Measurements from ENCODE around the gene SLC35B1.
A peak's percentile ranks its signal among the peaks of the same experiment; 100 is the strongest.

The SLC35B1 gene

DNA sequence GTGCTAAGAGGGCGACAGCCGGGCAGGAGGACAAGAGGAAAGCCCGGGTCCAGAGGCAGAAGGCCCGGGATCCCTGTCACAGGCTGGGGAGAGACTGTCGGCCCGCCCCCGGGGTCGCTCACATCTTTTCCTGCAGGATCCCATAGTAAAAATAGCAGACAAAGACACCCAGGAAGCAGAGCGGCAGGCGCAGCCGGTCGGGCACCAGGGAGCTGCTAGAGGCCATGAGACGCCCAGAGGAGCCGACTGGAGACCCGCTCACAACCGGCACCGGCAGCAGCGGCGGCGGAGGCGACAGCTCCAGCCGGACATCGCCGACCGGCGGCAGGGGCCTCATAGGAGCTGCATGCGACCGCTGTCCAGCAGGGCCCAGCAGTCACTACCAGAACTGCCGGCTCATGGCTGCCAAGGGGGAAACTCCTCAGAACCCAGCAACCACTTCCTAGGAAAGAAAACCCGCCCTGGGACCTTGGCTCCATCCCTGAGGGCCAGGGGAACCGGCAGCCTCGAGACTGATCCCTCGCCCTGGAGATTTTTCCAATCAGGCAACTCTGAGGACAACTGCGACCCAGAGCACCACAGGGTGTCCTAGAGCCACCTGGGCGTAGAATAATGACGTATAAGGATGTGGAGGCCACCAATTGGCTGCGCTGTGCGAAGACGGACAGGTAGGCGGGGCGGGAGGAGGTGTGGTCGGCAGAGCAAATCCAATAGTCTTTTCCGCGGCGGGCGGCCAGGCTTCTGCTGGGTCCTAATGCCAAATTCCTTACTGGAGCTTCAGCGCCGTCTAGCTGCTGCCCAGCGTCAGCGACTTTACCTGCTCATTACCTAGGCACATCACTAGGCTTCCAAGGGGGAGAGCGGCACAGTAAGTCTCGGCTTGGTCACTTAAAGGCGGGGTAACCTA lies at the start of gene SLC35B1:
Gene SLC35B1 (minus strand): TSS at position 357 of the 907 bp plus-strand sequence. CDS start 131 bp downstream, at position 226.
- in situ Hi-C loops (cut with HindIII; ENCODE audit: low pct_ligation_motif_present, low pct_unique_long_range_greater_than_20kb, low sequenced_read_pairs) = no loop called here
- DNase-seq = peak; percentile 99

DNA sequence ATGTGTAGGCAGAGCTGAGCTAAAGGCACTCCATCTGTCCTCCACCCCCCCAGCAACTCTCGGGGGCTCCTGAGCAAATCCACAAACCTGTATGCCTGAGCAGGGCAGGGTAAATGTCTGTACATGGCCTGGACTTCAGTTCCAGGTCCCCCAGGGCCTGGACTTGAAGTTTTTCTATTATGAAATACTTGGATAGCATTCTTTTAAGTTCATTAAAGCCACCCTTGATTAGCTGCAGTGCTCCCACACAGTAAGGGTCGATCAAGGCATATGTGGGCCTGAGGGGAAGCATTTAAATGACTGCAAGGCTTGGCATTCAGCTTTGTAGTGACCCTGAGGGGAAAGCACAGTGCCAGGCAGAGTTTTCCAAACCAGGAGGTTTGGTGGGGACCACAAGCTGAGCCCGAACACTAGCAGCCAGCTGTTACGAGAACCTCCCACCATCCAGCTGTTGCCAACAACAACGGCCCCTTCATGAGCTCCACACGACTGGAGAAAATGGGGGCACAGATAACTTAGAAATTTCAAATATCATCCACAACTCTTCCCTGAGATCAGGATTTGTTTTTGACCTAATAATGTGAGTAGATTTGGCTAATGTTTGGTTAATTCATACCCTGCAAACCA lies 49.5 kb upstream of the SLC35B1 start:
- in situ Hi-C loops (cut with HindIII; ENCODE audit: low pct_ligation_motif_present, low pct_unique_long_range_greater_than_20kb, low sequenced_read_pairs) = no loop called here

GRCh38 chr17:49756323-49757150 lies 48.8 kb upstream of the SLC35B1 start:
- DNase-seq = no peak
- in situ Hi-C loops (cut with HindIII; ENCODE audit: low pct_ligation_motif_present, low pct_unique_long_range_greater_than_20kb, low sequenced_read_pairs) = no loop called here

More for the DNA sequence above, 49.5 kb upstream of the SLC35B1 start:
- DNase-seq = no peak

- in situ Hi-C loops (cut with HindIII; ENCODE audit: low pct_ligation_motif_present, low pct_unique_long_range_greater_than_20kb, low sequenced_read_pairs) = no loop called here
- no peak for DNase-seq
Observed at GRCh38 chr17:49755663-49756283, 48.0 kb upstream of the SLC35B1 start.

DNA sequence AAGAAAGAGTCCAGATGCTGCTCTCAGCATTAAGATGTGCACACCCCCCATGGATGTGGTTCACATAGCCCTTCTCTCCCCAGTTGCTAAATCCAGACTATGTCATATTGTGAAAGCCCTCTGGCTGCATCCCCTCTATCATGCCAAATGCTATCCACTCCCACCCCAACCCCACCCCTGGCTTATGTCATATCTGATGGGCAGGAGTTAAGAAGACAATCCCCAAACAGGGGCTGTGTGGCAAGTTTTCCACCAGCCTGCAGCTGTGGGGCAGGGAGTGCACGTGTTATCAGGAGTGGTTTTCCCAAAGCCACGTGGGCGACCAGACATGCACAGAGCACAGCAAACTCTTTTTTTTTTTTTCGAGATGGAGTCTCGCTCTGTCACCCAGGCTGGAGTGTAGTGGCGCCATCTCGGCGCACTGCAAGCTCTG lies 46.2 kb upstream of the SLC35B1 start:
- DNase-seq = no peak
- in situ Hi-C loops (cut with HindIII; ENCODE audit: low pct_ligation_motif_present, low pct_unique_long_range_greater_than_20kb, low sequenced_read_pairs) = no loop called here

DNA sequence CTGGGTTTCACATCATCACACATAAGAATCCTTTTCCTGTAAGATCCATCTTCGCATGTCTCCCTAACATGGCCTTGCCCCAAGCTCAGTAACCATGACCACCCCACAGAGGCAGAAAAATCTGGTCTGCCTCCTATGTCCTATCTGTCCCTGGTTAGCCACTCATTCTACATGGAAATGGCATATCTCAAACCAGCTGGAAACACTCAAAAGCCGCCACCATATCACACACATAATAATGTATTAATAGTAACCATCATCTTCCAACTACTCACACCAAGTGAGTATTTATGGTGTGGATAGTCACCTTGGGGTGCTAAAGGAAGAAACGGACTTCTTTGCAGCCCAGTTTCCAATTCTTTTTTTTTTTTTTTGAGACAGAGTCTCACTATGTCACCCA lies 44.7 kb upstream of the SLC35B1 start:
- no peak for DNase-seq
- in situ Hi-C loops (cut with HindIII; ENCODE audit: low pct_ligation_motif_present, low pct_unique_long_range_greater_than_20kb, low sequenced_read_pairs) = no loop called here

- in situ Hi-C loops (cut with HindIII; ENCODE audit: low pct_ligation_motif_present, low pct_unique_long_range_greater_than_20kb, low sequenced_read_pairs) = no loop called here
Observed at GRCh38 chr17:49749730-49750129, 42.0 kb upstream of the SLC35B1 start.

GRCh38 chr17:49748791-49749190 lies 41.0 kb upstream of the SLC35B1 start:
- in situ Hi-C loops (cut with HindIII; ENCODE audit: low pct_ligation_motif_present, low pct_unique_long_range_greater_than_20kb, low sequenced_read_pairs) = no loop called here
- peak; percentile 49 for DNase-seq

More at GRCh38 chr17:49749730-49750129, 42.0 kb upstream of the SLC35B1 start:
- no peak for DNase-seq

GRCh38 chr17:49748223-49748622 lies 40.5 kb upstream of the SLC35B1 start:
- in situ Hi-C loops (cut with HindIII; ENCODE audit: low pct_ligation_motif_present, low pct_unique_long_range_greater_than_20kb, low sequenced_read_pairs) = no loop called here
- DNase-seq = no peak

- in situ Hi-C loops (cut with HindIII; ENCODE audit: low pct_ligation_motif_present, low pct_unique_long_range_greater_than_20kb, low sequenced_read_pairs) = no loop called here
- DNase-seq = no peak
Observed at GRCh38 chr17:49747632-49748031, 39.9 kb upstream of the SLC35B1 start.

DNA sequence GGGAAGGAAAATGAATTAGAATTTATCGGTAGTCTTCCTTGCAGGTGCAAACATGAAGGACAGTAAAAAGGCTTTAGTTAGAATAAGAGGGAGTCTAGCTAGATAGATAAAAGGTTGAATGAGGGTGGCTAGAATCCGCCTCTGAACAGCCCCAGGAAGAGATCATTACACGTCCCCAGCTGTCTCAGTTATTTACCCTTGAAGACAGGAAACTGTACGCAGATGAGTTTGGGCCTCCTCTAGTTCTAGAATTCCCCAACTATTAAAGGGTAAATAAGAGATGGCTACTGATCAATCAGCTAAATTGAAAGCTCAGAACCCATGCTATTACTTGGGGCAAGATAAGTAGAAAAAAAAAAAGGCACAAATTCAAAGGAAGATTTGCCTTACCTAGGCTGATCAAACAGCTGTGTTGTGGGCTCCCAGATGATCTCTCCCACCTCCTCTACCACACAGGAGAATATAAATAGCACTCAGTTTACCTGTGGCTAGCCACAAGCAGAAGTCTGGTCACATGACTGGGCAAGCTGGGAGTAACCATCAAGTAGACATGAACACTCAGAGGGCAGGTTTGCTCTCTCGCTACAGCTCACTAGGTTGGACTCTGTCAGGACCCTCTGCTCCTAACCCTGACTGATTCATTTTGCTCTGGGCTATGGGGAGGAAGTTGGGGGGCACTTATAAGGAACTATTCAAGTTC lies 39.2 kb upstream of the SLC35B1 start:
- DNase-seq = no peak
- in situ Hi-C loops (cut with HindIII; ENCODE audit: low pct_ligation_motif_present, low pct_unique_long_range_greater_than_20kb, low sequenced_read_pairs) = no loop called here

DNA sequence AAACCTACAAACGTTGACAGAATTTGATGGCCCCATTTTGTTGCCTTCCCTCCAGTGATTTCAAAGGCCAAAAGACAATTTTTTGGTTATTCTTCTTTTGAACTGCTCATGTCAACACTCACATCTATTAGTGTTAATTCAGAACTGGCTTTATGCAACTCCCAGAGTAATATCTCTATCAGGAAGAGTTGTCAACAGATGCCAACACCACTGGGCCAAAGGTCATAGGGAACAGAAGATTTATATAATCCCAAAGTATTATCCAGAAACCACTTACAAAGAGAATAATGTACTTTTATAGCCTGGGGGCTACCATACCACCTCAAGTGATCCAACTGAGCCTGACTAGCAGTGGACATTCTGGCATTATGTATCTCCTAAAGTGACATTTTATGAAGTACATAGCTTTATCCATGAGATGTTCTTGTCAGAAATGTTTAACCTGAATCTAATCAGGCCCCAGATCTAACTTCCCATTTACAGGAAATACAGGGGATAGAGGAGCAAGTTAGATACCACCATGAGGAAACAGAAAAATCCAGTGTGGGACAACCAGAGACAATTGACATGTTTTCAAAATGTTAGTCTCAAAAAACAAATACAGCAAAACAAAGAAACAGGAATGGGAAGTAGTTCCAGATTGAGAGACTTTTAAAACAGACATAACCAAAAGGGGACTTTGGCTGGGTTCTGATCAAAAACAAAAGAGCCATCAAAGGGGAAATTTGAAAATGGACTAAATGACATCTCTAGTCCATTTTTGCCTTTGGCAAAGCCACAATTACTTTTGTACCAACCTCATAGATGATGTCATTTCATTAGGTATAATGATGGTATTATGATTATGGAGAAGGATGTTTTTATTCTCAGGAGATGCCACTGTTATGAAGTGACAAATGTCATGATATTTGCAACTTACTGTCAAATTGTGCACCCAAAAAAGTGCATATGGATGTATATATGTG lies 37.7 kb upstream of the SLC35B1 start:
- in situ Hi-C loops (cut with HindIII; ENCODE audit: low pct_ligation_motif_present, low pct_unique_long_range_greater_than_20kb, low sequenced_read_pairs) = no loop called here
- no peak for DNase-seq

DNA sequence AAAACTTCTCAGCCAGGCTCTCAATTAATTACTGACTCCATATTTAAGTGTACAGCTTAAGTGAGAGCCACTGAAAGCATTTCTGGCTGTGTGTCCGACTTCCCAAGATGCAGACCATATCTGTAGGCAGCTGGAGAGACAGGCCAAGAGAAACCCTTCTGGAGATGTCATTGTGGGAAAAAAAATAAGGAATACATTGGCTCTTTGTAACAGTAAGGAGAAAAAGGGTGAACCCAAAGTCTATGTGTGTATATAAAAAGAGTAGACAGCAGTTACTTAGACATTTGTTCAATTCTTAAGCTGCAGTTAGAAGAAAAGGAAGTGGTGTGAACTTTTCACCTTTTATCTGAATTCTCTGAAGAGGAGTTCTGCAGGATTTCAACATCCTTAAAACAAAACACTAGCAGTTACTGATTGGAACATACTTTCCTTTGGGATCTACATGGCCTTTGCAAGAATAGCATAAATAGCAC lies 34.4 kb upstream of the SLC35B1 start:
- in situ Hi-C loops (cut with HindIII; ENCODE audit: low pct_ligation_motif_present, low pct_unique_long_range_greater_than_20kb, low sequenced_read_pairs) = no loop called here
- no peak for DNase-seq

DNA sequence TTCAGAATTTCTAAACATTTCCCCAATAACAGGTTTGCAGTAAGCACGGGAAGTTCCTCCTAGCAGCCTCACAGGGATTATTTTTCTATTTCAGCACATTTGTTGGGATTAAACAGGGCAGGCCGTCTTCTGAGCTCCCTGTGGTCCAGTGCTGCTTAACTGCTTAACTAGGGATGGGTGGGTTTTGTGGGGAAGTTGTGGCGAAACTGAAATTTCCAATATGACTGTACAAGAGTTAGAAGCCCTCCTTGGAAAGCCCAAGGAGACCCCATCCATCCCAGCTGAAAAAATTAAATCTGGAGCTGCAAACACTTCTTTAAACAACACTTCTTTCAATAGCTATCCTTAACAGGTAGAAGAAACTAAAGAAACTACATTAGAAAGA lies 33.9 kb upstream of the SLC35B1 start:
- in situ Hi-C loops (cut with HindIII; ENCODE audit: low pct_ligation_motif_present, low pct_unique_long_range_greater_than_20kb, low sequenced_read_pairs) = no loop called here
- no peak for DNase-seq

DNA sequence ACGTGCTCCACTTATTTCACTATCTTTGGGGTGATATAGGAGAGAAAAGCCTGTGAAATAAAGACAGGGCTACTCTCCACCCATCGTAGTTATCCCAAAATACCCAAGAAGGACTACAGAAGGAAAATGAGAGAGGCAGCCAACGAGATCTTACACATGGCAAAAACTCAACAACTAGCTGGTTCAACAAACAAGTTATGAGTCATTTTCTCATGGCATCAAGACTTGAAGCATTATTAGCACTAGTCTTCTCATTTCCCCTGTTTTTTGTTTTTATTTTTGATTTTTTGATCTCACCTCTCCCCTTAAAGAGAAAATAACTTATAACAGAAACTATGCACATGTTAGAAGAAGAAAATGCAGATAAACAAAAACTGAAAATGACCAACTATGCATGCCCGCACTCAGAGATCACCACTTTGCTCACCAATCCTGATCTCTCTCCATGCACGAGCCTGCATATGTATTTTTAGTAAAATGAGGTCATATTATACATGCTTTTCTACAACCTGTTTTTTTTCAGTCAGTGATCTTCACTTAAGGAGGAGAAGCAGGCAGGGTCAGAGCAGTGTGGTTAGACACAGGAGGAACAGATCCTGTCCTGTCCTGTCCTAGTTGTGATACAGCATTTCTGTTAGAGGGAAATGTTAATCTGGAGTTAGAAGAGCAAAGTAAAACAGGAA lies 33.4 kb upstream of the SLC35B1 start:
- no peak for DNase-seq
- in situ Hi-C loops (cut with HindIII; ENCODE audit: low pct_ligation_motif_present, low pct_unique_long_range_greater_than_20kb, low sequenced_read_pairs) = no loop called here

DNA sequence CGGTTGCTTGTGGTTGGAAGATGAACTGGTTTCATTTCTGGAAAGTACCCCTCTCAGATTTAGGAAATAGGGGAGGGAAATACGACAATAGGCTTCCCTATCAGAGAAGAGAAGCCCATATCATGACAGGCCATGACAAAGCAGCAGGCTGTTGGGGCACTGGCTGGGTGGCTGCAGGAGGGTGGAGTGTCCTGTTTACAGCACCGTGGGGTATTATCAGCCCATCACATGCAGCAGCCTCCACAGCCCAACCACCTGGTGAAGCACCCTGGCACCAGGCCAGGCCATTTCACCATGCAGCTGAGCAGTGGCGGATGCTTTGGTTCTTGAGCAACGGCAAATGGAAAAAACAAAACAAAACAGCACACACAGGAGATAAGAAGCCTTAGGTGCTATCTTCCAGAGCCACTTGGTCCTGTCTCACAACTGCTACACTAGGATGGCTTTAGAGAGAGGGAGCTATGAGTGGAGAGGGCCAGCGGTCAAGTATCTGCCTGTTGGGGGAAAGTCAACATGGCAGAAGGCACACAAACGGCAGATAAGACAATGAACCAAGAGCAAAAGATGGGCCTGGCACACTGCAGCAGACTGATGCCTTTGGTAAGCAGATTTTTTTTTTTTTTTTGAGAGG lies 32.0 kb upstream of the SLC35B1 start:
- DNase-seq = no peak
- in situ Hi-C loops (cut with HindIII; ENCODE audit: low pct_ligation_motif_present, low pct_unique_long_range_greater_than_20kb, low sequenced_read_pairs) = no loop called here
